Mucosa of rectum (tissue), 2 donors: ENCODE measurements around the gene SMCO2.

Experiments
- H3K27ac ChIP-seq, 2 donors: one replicate each; pipeline ENCODE4 v1.7.0; 2013; ENCODE audit warnings: inconsistent platforms in 2 of 2, low read depth in 2 of 2, low read length in 2 of 2
- H3K27me3 ChIP-seq, 2 donors: one replicate each; pipeline ENCODE4 v1.7.0; 2013; ENCODE audit warnings: low read length in 2 of 2; ENCODE audit not compliant: control insufficient read depth in 2 of 2, insufficient read depth in 2 of 2
- H3K36me3 ChIP-seq, 2 donors: one replicate each; pipeline ENCODE4 v1.7.0; 2013; ENCODE audit warnings: low read length in 2 of 2; ENCODE audit not compliant: control insufficient read depth in 2 of 2, insufficient read depth in 2 of 2
- H3K4me1 ChIP-seq, 2 donors: one replicate each; pipeline ENCODE4 v1.7.0; 2013; ENCODE audit warnings: low read length in 2 of 2, mild to moderate bottlenecking in 1 of 2; ENCODE audit not compliant: control insufficient read depth in 2 of 2, insufficient read depth in 2 of 2
- H3K4me3 ChIP-seq, 2 donors: one replicate each; pipeline ENCODE4 v1.7.0; 2013; ENCODE audit warnings: low read length in 2 of 2
- H3K9ac ChIP-seq, 2 donors: one replicate each; pipeline ENCODE4 v1.7.0; 2013; ENCODE audit warnings: low read length in 2 of 2, low read depth in 1 of 2, mild to moderate bottlenecking in 1 of 2
- H3K9me3 ChIP-seq, 2 donors: one replicate each; pipeline ENCODE4 v1.7.0; 2013; ENCODE audit warnings: low read length in 2 of 2; ENCODE audit not compliant: control insufficient read depth in 2 of 2
- donor health status: healthy.
- donor health status: Normal muscosa, but diverticular disease.

SMCO2 gene

GRCh38 chr12:27493260-27493940 is 46.9 kb downstream of the SMCO2 start:
- H3K36me3 ChIP-seq: no peaks in the 10 kb centered on the region
- H3K4me1 ChIP-seq: no peaks in the 10 kb centered on the region
- H3K27me3 ChIP-seq: no peaks in the 10 kb centered on the region
- no peaks in the 10 kb centered on the region for H3K9me3 ChIP-seq
- H3K9ac ChIP-seq: no peak overlapping the region
- H3K27ac ChIP-seq: no peak overlapping the region
- no peak overlapping the region for H3K4me3 ChIP-seq

GRCh38 chr12:27497446-27497845 is 50.9 kb downstream of the SMCO2 start:
- no peaks in the 10 kb centered on the region for H3K4me1 ChIP-seq
- no peaks in the 10 kb centered on the region for H3K36me3 ChIP-seq
- H3K27ac ChIP-seq: no peak overlapping the region
- no peak overlapping the region for H3K4me3 ChIP-seq
- H3K27me3 ChIP-seq: no peaks in the 10 kb centered on the region
- H3K9ac ChIP-seq: no peak overlapping the region
- H3K9me3 ChIP-seq: no peaks in the 10 kb centered on the region

- H3K9ac ChIP-seq: no peak overlapping the region
- no peaks in the 10 kb centered on the region for H3K9me3 ChIP-seq
- no peak overlapping the region for H3K27ac ChIP-seq
- no peaks in the 10 kb centered on the region for H3K27me3 ChIP-seq
- no peaks in the 10 kb centered on the region for H3K36me3 ChIP-seq
- H3K4me3 ChIP-seq: no peak overlapping the region
- no peaks in the 10 kb centered on the region for H3K4me1 ChIP-seq
These were observed 51.6 kb downstream of the SMCO2 start for GRCh38 chr12:27498149-27498548.

GRCh38 chr12:27498761-27499160 is 52.2 kb downstream of the SMCO2 start:
- Histone ChIP-seq H3K4me3 (no peak overlapping the region), H3K36me3 (no peaks in the 10 kb centered on the region), H3K9ac (no peak overlapping the region)

GRCh38 chr12:27499377-27499776 is 52.8 kb downstream of the SMCO2 start:
- H3K9ac ChIP-seq: no peak overlapping the region
- H3K27ac ChIP-seq: no peak overlapping the region
- no peaks in the 10 kb centered on the region for H3K4me1 ChIP-seq
- H3K9me3 ChIP-seq: no peaks in the 10 kb centered on the region
- no peak overlapping the region for H3K4me3 ChIP-seq
- H3K27me3 ChIP-seq: no peaks in the 10 kb centered on the region
- no peaks in the 10 kb centered on the region for H3K36me3 ChIP-seq

More at GRCh38 chr12:27498761-27499160, 52.2 kb downstream of the SMCO2 start:
- H3K4me1 ChIP-seq: no peaks in the 10 kb centered on the region
- H3K9me3 ChIP-seq: no peaks in the 10 kb centered on the region
- no peak overlapping the region for H3K27ac ChIP-seq
- no peaks in the 10 kb centered on the region for H3K27me3 ChIP-seq

- no peaks in the 10 kb centered on the region for H3K27me3 ChIP-seq
These were observed 54.0 kb downstream of the SMCO2 start for GRCh38 chr12:27500546-27500945.

GRCh38 chr12:27502021-27502435 is 55.5 kb downstream of the SMCO2 start:
- no peaks in the 10 kb centered on the region for H3K27me3 ChIP-seq
- H3K27ac ChIP-seq: no peak overlapping the region
- no peak overlapping the region for H3K9ac ChIP-seq
- H3K36me3 ChIP-seq: no peaks in the 10 kb centered on the region
- H3K4me1 ChIP-seq: no peaks in the 10 kb centered on the region
- H3K4me3 ChIP-seq: no peak overlapping the region
- no peaks in the 10 kb centered on the region for H3K9me3 ChIP-seq

More at GRCh38 chr12:27500546-27500945, 54.0 kb downstream of the SMCO2 start:
- H3K4me1 ChIP-seq: no peaks in the 10 kb centered on the region
- no peak overlapping the region for H3K4me3 ChIP-seq
- H3K27ac ChIP-seq: no peak overlapping the region
- H3K9me3 ChIP-seq: no peaks in the 10 kb centered on the region
- no peak overlapping the region for H3K9ac ChIP-seq
- H3K36me3 ChIP-seq: no peaks in the 10 kb centered on the region

- Histone ChIP-seq H3K27ac (no peak overlapping the region), H3K9ac (no peak overlapping the region)
These were observed 58.0 kb downstream of the SMCO2 start for GRCh38 chr12:27504507-27504906.

GRCh38 chr12:27505109-27505508 is 58.6 kb downstream of the SMCO2 start:
- Histone ChIP-seq H3K36me3 (no peaks in the 10 kb centered on the region), H3K27me3 (no peaks in the 10 kb centered on the region), H3K4me1 (no peaks in the 10 kb centered on the region), H3K27ac (no peak overlapping the region), H3K9me3 (no peaks in the 10 kb centered on the region), H3K9ac (no peak overlapping the region), H3K4me3 (no peak overlapping the region)

More at GRCh38 chr12:27504507-27504906, 58.0 kb downstream of the SMCO2 start:
- Histone ChIP-seq H3K36me3 (no peaks in the 10 kb centered on the region), H3K4me1 (no peaks in the 10 kb centered on the region), H3K4me3 (no peak overlapping the region), H3K9me3 (no peaks in the 10 kb centered on the region), H3K27me3 (no peaks in the 10 kb centered on the region)

GRCh38 chr12:27505761-27506160 is 59.2 kb downstream of the SMCO2 start:
- Histone ChIP-seq H3K36me3 (no peaks in the 10 kb centered on the region), H3K27ac (no peak overlapping the region), H3K27me3 (no peaks in the 10 kb centered on the region), H3K4me1 (no peaks in the 10 kb centered on the region), H3K9ac (no peak overlapping the region), H3K4me3 (no peak overlapping the region), H3K9me3 (no peaks in the 10 kb centered on the region)
